H1 (cell line): ENCODE data around the gene RAB31. TPM values are rescaled to one million over a fixed set of nuclear protein-coding genes. Genes with fewer than 3 reads are reported as not detected.

Experiments
- CTCF ChIA-PET: fragments of 300-600 bp; sonication (Branson Sonifier 250); formaldehyde crosslinking; loops from one replicate; lab custom pipeline; 2021; ENCODE audit not compliant: partially characterized antibody; lab: Charles Lee
- POLR2A ChIA-PET: fragments of 300-600 bp; sonication (Branson Sonifier 250); formaldehyde crosslinking; loops from one replicate; lab custom pipeline; 2021; ENCODE audit warnings: inconsistent platforms; ENCODE audit not compliant: partially characterized antibody; lab: Charles Lee
- DNase-seq, 2 experiments: peaks; one replicate each; pipeline versions ENCODE4 v3.0.0 to v3.0.0-alpha.2; 2010 to 2022; ENCODE audit warnings: low spot score in 2 of 2, low read depth in 1 of 2, mixed read lengths in 1 of 2
- FAIRE-seq: peaks from 2 replicates; lab custom pipeline; 2011; peaks lifted over from hg19 to GRCh38; lab: Jason Lieb, UNC
- H2AFZ ChIP-seq: 2 replicates; pipeline ENCODE4 v1.8.1; 2012; ENCODE audit warnings: low read length, inconsistent platforms
- H2AK5ac ChIP-seq: 2 replicates; pipeline ENCODE4 v1.6.1; 2013; ENCODE audit warnings: low read depth, low read length
- H2BK120ac ChIP-seq: replicated peaks from 2 replicates; pipeline ENCODE3; 2013; ENCODE audit warnings: low read depth, low read length, inconsistent platforms
- H2BK12ac ChIP-seq: 2 replicates; pipeline ENCODE4 v1.6.1; 2013; ENCODE audit warnings: low read depth, low read length
- H2BK15ac ChIP-seq: 2 replicates; pipeline ENCODE4 v1.6.1; 2013; ENCODE audit warnings: low read length
- H2BK20ac ChIP-seq: 2 replicates; pipeline ENCODE4 v1.6.1; 2013; ENCODE audit warnings: low read length
- H2BK5ac ChIP-seq: 2 replicates; pipeline ENCODE4 v1.6.1; 2013; ENCODE audit warnings: low read depth, low read length
- H3K14ac ChIP-seq: 2 replicates; pipeline ENCODE4 v1.6.1; 2013; ENCODE audit warnings: inconsistent platforms; ENCODE audit not compliant: insufficient read length
- H3K18ac ChIP-seq: 2 replicates; pipeline ENCODE4 v1.6.1; 2013; ENCODE audit warnings: low read length; ENCODE audit errors: extremely low read depth
- H3K23ac ChIP-seq: 2 replicates; pipeline ENCODE4 v1.6.1; 2013; ENCODE audit warnings: inconsistent platforms; ENCODE audit not compliant: insufficient read length
- H3K23me2 ChIP-seq: 2 replicates; pipeline ENCODE4 v1.6.1; 2013; ENCODE audit warnings: low read depth, low read length
- H3K27ac ChIP-seq: 2 replicates; pipeline ENCODE4 v1.6.1; 2011; ENCODE audit warnings: low read depth, low read length, inconsistent platforms
- H3K27me3 ChIP-seq, 4 experiments: replicated peaks in 1 of 4; 1 replicate in 1 of 4; 2 replicates in 3 of 4; pipeline versions ENCODE4 v1.6.1 to v1.8.1; 2011 to 2013; ENCODE audit warnings: low read length in 3 of 4, mild to moderate bottlenecking in 3 of 4, inconsistent platforms in 2 of 4, mixed read lengths in 2 of 4, moderate library complexity in 1 of 4; ENCODE audit not compliant: control insufficient read depth in 3 of 4, insufficient read depth in 3 of 4; ENCODE audit errors: extremely low read depth in 1 of 4
- H3K36me3 ChIP-seq, 4 experiments: 2 replicates each; pipeline versions ENCODE4 v1.6.1 to v1.8.1; 2011 to 2013; ENCODE audit warnings: mild to moderate bottlenecking in 4 of 4, low read length in 3 of 4, moderate library complexity in 2 of 4, control low read depth in 1 of 4, inconsistent platforms in 1 of 4; ENCODE audit not compliant: insufficient read depth in 4 of 4, control insufficient read depth in 2 of 4
- H3K4ac ChIP-seq: replicated peaks from 2 replicates; pipeline ENCODE3; 2013; ENCODE audit warnings: low read length, low read depth, mixed read lengths, inconsistent platforms; ENCODE audit not compliant: insufficient read length
- H3K4me1 ChIP-seq, 4 experiments: replicated peaks in 1 of 4; 1 replicate in 1 of 4; 2 replicates in 3 of 4; pipeline versions ENCODE4 v1.6.1 to v1.8.1; 2011 to 2013; ENCODE audit warnings: low read length in 3 of 4, inconsistent platforms in 2 of 4, mixed read lengths in 1 of 4; ENCODE audit not compliant: insufficient read depth in 4 of 4, control insufficient read depth in 3 of 4
- H3K4me2 ChIP-seq, 2 experiments: 2 replicates each; pipeline versions ENCODE4 v1.6.1 to v1.8.1; 2011 to 2013; ENCODE audit warnings: low read depth in 2 of 2, low read length in 2 of 2, control low read depth in 1 of 2, inconsistent platforms in 1 of 2, mild to moderate bottlenecking in 1 of 2; ENCODE audit not compliant: insufficient read depth in 1 of 2
- H3K4me3 ChIP-seq, 4 experiments: fragments of 200-600, 300-600 bp in 1 of 4; sonication (generic), shearing (Covaris generic), sonication (Bioruptor Twin) in 1 of 4; 2 replicates each; pipeline versions ENCODE4 v1.5.1 to v1.8.1; 2011 to 2016; ENCODE audit warnings: low read length in 4 of 4, low read depth in 3 of 4, control low read depth in 2 of 4, inconsistent platforms in 2 of 4, mild to moderate bottlenecking in 2 of 4, mixed read lengths in 1 of 4, moderate library complexity in 1 of 4; ENCODE audit not compliant: insufficient read depth in 2 of 4; ENCODE audit errors: extremely low read depth in 1 of 4
- H3K56ac ChIP-seq: replicated peaks from 2 replicates; pipeline ENCODE3; 2013; ENCODE audit warnings: low read depth, mild to moderate bottlenecking, mixed read lengths, low read length, inconsistent platforms; ENCODE audit not compliant: insufficient read length
- H3K79me1 ChIP-seq: 2 replicates; pipeline ENCODE4 v1.6.1; 2013; ENCODE audit warnings: low read depth, low read length, control low read depth
- H3K79me2 ChIP-seq, 2 experiments: 2 replicates each; pipeline versions ENCODE4 v1.6.1 to v1.8.1; 2012 to 2013; ENCODE audit warnings: low read length in 2 of 2, mild to moderate bottlenecking in 2 of 2, inconsistent platforms in 1 of 2; ENCODE audit not compliant: insufficient read depth in 2 of 2, control insufficient read depth in 1 of 2
- H3K9ac ChIP-seq, 4 experiments: replicated peaks in 1 of 4; 1 replicate in 1 of 4; 2 replicates in 3 of 4; pipeline versions ENCODE4 v1.6.1 to v1.8.1; 2011 to 2013; ENCODE audit warnings: low read depth in 3 of 4, low read length in 3 of 4, control low read depth in 2 of 4, mild to moderate bottlenecking in 2 of 4, moderate library complexity in 2 of 4, inconsistent platforms in 1 of 4; ENCODE audit errors: extremely low read depth in 1 of 4
- H3K9me3 ChIP-seq, 2 experiments: 2 replicates each; pipeline versions ENCODE4 v1.6.1 to v1.8.1; 2012 to 2013; ENCODE audit warnings: mild to moderate bottlenecking in 2 of 2, moderate library complexity in 2 of 2, control low read depth in 1 of 2, inconsistent platforms in 1 of 2, low read depth in 1 of 2, low read length in 1 of 2, mixed read lengths in 1 of 2; ENCODE audit not compliant: insufficient read depth in 2 of 2
- H4K20me1 ChIP-seq, 2 experiments: replicated peaks in 1 of 2; 2 replicates each; pipeline versions ENCODE3 to v1.8.1; 2011 to 2013; ENCODE audit warnings: inconsistent platforms in 2 of 2, low read length in 2 of 2, mild to moderate bottlenecking in 1 of 2; ENCODE audit not compliant: insufficient read depth in 2 of 2, control insufficient read depth in 1 of 2
- H4K5ac ChIP-seq: 2 replicates; pipeline ENCODE4 v1.6.1; 2013; ENCODE audit warnings: low read length, low read depth, mixed read lengths, inconsistent platforms; ENCODE audit not compliant: insufficient read length
- H4K8ac ChIP-seq: 2 replicates; pipeline ENCODE4 v1.8.0; 2013; ENCODE audit warnings: mild to moderate bottlenecking, moderate library complexity, low read length, inconsistent platforms; ENCODE audit not compliant: insufficient read depth; ENCODE audit errors: extremely low read depth
- H4K91ac ChIP-seq: replicated peaks from 2 replicates; pipeline ENCODE3; 2013; ENCODE audit warnings: low read length, mixed read lengths, inconsistent platforms; ENCODE audit not compliant: insufficient read length
- CBX5 ChIP-seq: fragments of 300-800, 300-1000 bp; sonication (generic); IDR thresholded peaks from 2 replicates; pipeline ENCODE4 v1.7.1; 2016; ENCODE audit warnings: antibody characterized with exemption, low read length, low read depth
- CBX8 ChIP-seq: fragments of 300-800, 300-1000 bp; sonication (generic); IDR thresholded peaks from 2 replicates; pipeline ENCODE4 v1.7.1; 2016; ENCODE audit warnings: low read depth, low read length, borderline replicate concordance
- CEBPB ChIP-seq: IDR thresholded peaks from 2 replicates; pipeline ENCODE4 v1.6.1; 2012; ENCODE audit warnings: low read depth, low read length
- CHD2 ChIP-seq: IDR thresholded peaks from 2 replicates; pipeline ENCODE4 v1.6.1; 2012; ENCODE audit warnings: low read length, improper control_type of control experiment
- EGR1 ChIP-seq: IDR thresholded peaks from 2 replicates; pipeline ENCODE4 v1.6.1; 2011; ENCODE audit warnings: low read depth, low read length, borderline replicate concordance
- JUND ChIP-seq: IDR thresholded peaks from 2 replicates; pipeline ENCODE4 v1.6.1; 2011; ENCODE audit warnings: mild to moderate bottlenecking, improper control_type of control experiment, low read length
- PHF8 ChIP-seq: fragments of 200-600 bp; sonication (generic); conservative IDR thresholded peaks from 2 replicates; pipeline ENCODE4 v1.7.1; 2012; ENCODE audit warnings: low read depth, mild to moderate bottlenecking, inconsistent platforms, low read length, moderate library complexity
- RFX5 ChIP-seq: IDR thresholded peaks from 2 replicates; pipeline ENCODE4 v1.6.1; 2011; ENCODE audit warnings: low read depth, low read length, improper control_type of control experiment, borderline replicate concordance
- SIN3A ChIP-seq, 2 experiments: IDR thresholded peaks in 1 of 2; conservative IDR thresholded peaks in 1 of 2; 2 replicates each; pipeline ENCODE4 v1.6.1; 2011 to 2012; ENCODE audit warnings: low read length in 2 of 2, improper control_type of control experiment in 1 of 2, low read depth in 1 of 2, mild to moderate bottlenecking in 1 of 2
- SIRT6 ChIP-seq: IDR thresholded peaks from one replicate; pipeline ENCODE4 v1.7.1; 2012; ENCODE audit warnings: low read length, inconsistent platforms
- TCF12 ChIP-seq: IDR thresholded peaks from 2 replicates; pipeline ENCODE4 v1.6.1; 2011; ENCODE audit warnings: low read depth, mild to moderate bottlenecking, low read length
- WGBS, 2 experiments: shearing (Covaris generic) in 1 of 2; methylation state at CpG; one replicate each; pipeline versions ENCODE4 v1.1.6 to v1.1.7; 2013 to 2015; ENCODE audit warnings: low lambda C conversion rate in 2 of 2, mixed read lengths in 2 of 2, inconsistent platforms in 1 of 2, low coverage in 1 of 2, missing lambda C conversion rate in 1 of 2; ENCODE audit not compliant: insufficient replicate concordance in 2 of 2, insufficient coverage in 1 of 2, insufficient read length in 1 of 2; ENCODE audit errors: extremely low coverage in 1 of 2, missing lambda C conversion rate in 1 of 2; 5-methylcytosine and 5-hydroxymethylcytosine counted together
- polyA plus RNA-seq, 7 experiments: library from polyadenylated mRNA; depleted of rRNA in 3 of 7; stranded (reverse) in 5 of 7; unstranded in 2 of 7; fragments of >200 nt in 5 of 7; fragments of 200-250 nt in 2 of 7; gene quantifications; 1 replicate in 5 of 7; 2 replicates in 1 of 7; 4 replicates in 1 of 7; pipeline versions ENCODE4 v1.2.1 to v1.2.3, GENCODE V29; 2011 to 2013; ENCODE audit warnings: missing spikeins in 2 of 7, mixed read lengths in 2 of 7
- total RNA-seq: library from RNA; stranded (reverse); fragmentation: NEBNext Ultra II Directional; extraction: Animal tissue kit (Norgen Biotek cat#: 25700); gene quantifications from 2 replicates; pipeline ENCODE4 v1.2.1, GENCODE V29; 2021

The RAB31 gene
- total and polyA plus RNA-seq, 2 of the 8 experiments (the other 6 are each of a cell fraction or from before 2014, with no cell fraction given): 15.2 to 40.9 TPM

GRCh38 chr18:9851511-9851910 lies 143.4 kb downstream of the RAB31 start:
- Histone ChIP-seq H3K18ac (no peak overlapping the region), H4K91ac (no peak overlapping the region), H3K4me1 (peaks cover 0 to 4% (median 0%) of the 10 kb centered on the region in 4 experiments; a peak in 2 of 7 replicates), H3K23ac (no peak overlapping the region), H3K14ac (no peak overlapping the region), H3K23me2 (no peaks in the 10 kb centered on the region), H3K56ac (no peak overlapping the region), H2BK12ac (no peak overlapping the region), H2BK120ac (no peak overlapping the region), H3K4ac (no peak overlapping the region), H3K36me3 (no peaks in the 10 kb centered on the region), H2AK5ac (no peak overlapping the region), H3K4me2 (no peak overlapping the region), H3K9me3 (peaks cover 3 to 6% of the 10 kb centered on the region in 2 experiments; a peak in 1 of 4 replicates), H3K79me2 (no peaks in the 10 kb centered on the region), H4K5ac (no peak overlapping the region), H2BK15ac (no peak overlapping the region), H2AFZ (no peak overlapping the region), H2BK5ac (no peak overlapping the region), H3K9ac (no peak overlapping the region), H3K27ac (no peak overlapping the region), H3K79me1 (no peaks in the 10 kb centered on the region), H3K4me3 (no peak overlapping the region), H4K20me1 (no peaks in the 10 kb centered on the region), H3K27me3 (no peaks in the 10 kb centered on the region), H2BK20ac (no peak overlapping the region), H4K8ac (no peak overlapping the region)
- TF ChIP-seq EGR1 (no peak), PHF8 (no peak), JUND (no peak), CBX5 (no peak), CEBPB (no peak), CHD2 (no peak), SIN3A (conservative IDR thresholded peaks at IDR 0.05 in 1 of 2, IDR thresholded peaks at IDR 0.05 in 1 of 2; ENCODE audit: low read depth in 1 of 2, low read length in 2 of 2) (no peak), CBX8 (no peak), RFX5 (no peak), SIRT6 (no peak), TCF12 (no peak)
- CTCF ChIA-PET: interaction anchor here (0.8 to 1.0 kb wide), 2 partner anchors 11 to 53 kb away, joined by 3 read pairs; no protein-coding TSS in a partner anchor
- FAIRE-seq (no peak), DNase-seq (no peak)
- 94% methylated on average over 2 of the region's 2 CpGs; no CpG with 5 or more reads in 1 of the 2 experiments for WGBS, 2 experiments
- POLR2A ChIA-PET: no interaction called here
